Activated CD8-positive, alpha-beta T cell treated with anti-CD3 and anti-CD28 coated beads for 36 hours (primary cell): Measurements from ENCODE around the gene GUSB. TPM values are rescaled to one million over a fixed set of nuclear protein-coding genes. Genes with fewer than 3 reads are reported as not detected.

ENCODE experiments used
- ATAC-seq: fragments of 200-7000 bp; cut with Tn5 transposase; one replicate; pipeline ENCODE4 v1.10.0; 2021; ENCODE audit warnings: mild to moderate bottlenecking, moderate library complexity
- CTCF ChIA-PET: fragments of 350-600 bp; sonication (Branson Sonifier 250); formaldehyde crosslinking; loops from one replicate; lab custom pipeline; 2021; ENCODE audit warnings: antibody characterized with exemption; lab: Charles Lee
- POLR2A ChIA-PET: fragments of 350-600 bp; sonication (Branson Sonifier 250); formaldehyde crosslinking; loops from one replicate; lab custom pipeline; 2021; ENCODE audit warnings: antibody characterized with exemption; lab: Charles Lee
- DNase-seq: peaks from one replicate; pipeline ENCODE4 v3.0.0-alpha.2; 2020
- H3K27ac Mint-ChIP-seq: one replicate; pipeline ENCODE4 v1.8.0; 2021; ENCODE audit warnings: mild to moderate bottlenecking, mixed read lengths
- H3K27me3 Mint-ChIP-seq: one replicate; pipeline ENCODE4 v1.8.0; 2021; ENCODE audit warnings: mixed read lengths
- H3K36me3 Mint-ChIP-seq: one replicate; pipeline ENCODE4 v1.8.0; 2021; ENCODE audit warnings: low read depth, mixed read lengths
- H3K4me1 Mint-ChIP-seq: one replicate; pipeline ENCODE4 v1.8.0; 2021; ENCODE audit warnings: low read depth, mixed read lengths
- H3K4me3 Mint-ChIP-seq: one replicate; pipeline ENCODE4 v1.8.0; 2021; ENCODE audit warnings: mild to moderate bottlenecking, moderate library complexity, mixed read lengths
- H3K9me3 Mint-ChIP-seq: one replicate; pipeline ENCODE4 v1.8.0; 2021; ENCODE audit warnings: mixed read lengths
- intact Hi-C: fragments of 100-400 bp; cut with micrococcal nuclease; formaldehyde crosslinking; loops from one replicate; pipeline ENCODE4 v1.10.0; 2022
- total RNA-seq, 2 experiments: library from RNA; stranded (reverse); gene quantifications; one replicate each; pipeline ENCODE4 v1.2.3, GENCODE V29; 2021
- TF ChIP-seq, protein P1 (sequence below): fragments of 200-600 bp; IDR thresholded peaks from one replicate; pipeline ENCODE4 v1.8.0; 2022; ENCODE audit warnings: antibody characterized with exemption, mild to moderate bottlenecking

Gene GUSB
- total RNA-seq, 2 experiments from 2014 or later: 42.0 to 48.6 TPM

DNA sequence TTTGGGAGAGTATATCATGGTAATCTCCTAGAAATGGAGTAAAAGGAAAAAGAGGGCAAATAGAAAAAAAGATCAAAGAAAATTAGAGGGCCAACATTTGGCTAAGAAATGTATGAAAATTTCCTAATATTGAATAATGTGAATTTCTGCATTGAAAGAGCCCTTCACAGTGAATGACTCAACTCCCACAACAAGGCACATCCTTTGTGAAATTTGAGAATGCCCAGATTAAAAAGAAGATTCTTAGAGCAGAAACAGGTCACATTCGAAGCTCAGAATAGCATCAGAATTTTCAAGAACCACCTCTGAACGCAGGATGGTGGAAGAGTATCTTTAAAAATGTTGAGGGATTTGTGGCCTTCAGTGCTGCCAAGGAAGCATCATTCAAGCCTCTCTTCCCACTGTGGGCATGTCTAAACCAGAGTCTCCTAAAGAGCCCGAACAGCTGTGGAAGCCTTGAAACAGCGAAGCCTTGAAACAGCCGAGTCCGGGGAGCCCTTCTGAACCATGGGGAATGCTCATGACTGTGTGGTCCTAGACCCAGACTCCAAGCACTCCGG lies 43.6 kb downstream of the GUSB start:
- intact Hi-C loops: no loop called here
- no peak overlapping the region for H3K27ac Mint-ChIP-seq
- peaks cover 32% of the 10 kb centered on the region for H3K36me3 Mint-ChIP-seq
- DNase-seq (no peak), ATAC-seq (no peak)
- ChIA-PET CTCF (interaction anchor here (1.2 kb wide), 1 partner anchor 27 kb away, joined by 3 read pairs; no protein-coding TSS in a partner anchor), POLR2A (no interaction called here)
- no peaks in the 10 kb centered on the region for H3K9me3 Mint-ChIP-seq
- H3K4me1 Mint-ChIP-seq: no peaks in the 10 kb centered on the region
- no peaks in the 10 kb centered on the region for H3K27me3 Mint-ChIP-seq
- H3K4me3 Mint-ChIP-seq: no peak overlapping the region
- TF ChIP-seq, protein P1, sequence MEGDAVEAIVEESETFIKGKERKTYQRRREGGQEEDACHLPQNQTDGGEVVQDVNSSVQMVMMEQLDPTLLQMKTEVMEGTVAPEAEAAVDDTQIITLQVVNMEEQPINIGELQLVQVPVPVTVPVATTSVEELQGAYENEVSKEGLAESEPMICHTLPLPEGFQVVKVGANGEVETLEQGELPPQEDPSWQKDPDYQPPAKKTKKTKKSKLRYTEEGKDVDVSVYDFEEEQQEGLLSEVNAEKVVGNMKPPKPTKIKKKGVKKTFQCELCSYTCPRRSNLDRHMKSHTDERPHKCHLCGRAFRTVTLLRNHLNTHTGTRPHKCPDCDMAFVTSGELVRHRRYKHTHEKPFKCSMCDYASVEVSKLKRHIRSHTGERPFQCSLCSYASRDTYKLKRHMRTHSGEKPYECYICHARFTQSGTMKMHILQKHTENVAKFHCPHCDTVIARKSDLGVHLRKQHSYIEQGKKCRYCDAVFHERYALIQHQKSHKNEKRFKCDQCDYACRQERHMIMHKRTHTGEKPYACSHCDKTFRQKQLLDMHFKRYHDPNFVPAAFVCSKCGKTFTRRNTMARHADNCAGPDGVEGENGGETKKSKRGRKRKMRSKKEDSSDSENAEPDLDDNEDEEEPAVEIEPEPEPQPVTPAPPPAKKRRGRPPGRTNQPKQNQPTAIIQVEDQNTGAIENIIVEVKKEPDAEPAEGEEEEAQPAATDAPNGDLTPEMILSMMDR: no peak

DNA sequence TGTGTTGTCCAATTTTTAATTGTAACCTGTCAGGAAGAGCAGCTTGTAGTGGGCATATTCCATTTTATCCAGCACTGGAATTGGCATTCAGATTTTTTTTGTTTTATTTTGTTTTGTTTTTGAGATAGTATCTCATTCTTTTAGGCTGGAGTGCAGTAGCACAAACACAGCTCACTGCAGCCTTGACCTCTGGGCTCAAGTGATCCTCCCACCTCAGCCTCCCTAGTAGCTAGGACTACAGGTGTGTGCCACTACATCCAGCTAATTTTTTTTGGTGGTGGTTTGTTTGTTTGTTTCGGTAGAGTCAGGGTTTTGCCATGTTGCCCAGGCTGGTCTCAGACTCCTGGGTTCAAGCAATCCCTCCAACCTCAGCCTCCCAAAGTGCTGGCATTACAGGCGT lies 44.7 kb downstream of the GUSB start:
- Mint-ChIP-seq H3K36me3 (peaks cover 35% of the 10 kb centered on the region), H3K27ac (no peak overlapping the region), H3K27me3 (no peaks in the 10 kb centered on the region), H3K4me1 (no peaks in the 10 kb centered on the region), H3K4me3 (no peak overlapping the region), H3K9me3 (no peaks in the 10 kb centered on the region)
- DNase-seq (no peak), ATAC-seq (no peak)
- intact Hi-C loops: no loop called here
- ChIA-PET POLR2A (no interaction called here), CTCF (no interaction called here)
- TF ChIP-seq, protein P1: no peak

DNA sequence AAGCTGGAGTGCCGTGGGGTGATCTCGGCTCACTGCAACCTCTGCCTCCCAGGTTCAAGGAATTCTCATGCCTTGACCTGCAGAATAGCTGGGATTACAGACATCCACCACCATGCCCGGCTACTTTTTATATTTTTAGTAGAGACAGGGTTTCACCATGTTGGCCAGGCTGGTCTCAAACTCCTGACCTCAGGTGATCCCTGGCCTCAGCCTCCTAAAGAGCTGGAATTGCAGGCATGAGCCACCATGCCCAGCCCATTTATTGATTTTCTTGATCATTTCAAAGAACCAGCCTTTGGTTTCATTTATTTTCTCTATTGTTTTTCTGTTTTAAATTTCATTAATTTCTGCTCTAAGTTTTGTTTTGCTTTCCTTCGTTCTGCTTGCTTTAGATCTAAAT lies 50.3 kb downstream of the GUSB start:
- no peaks in the 10 kb centered on the region for H3K27me3 Mint-ChIP-seq
- H3K9me3 Mint-ChIP-seq: no peaks in the 10 kb centered on the region
- ChIA-PET CTCF (no interaction called here), POLR2A (interaction anchor here (0.5 kb wide), 1 partner anchor 11 kb away, joined by 3 read pairs; no protein-coding TSS in a partner anchor)
- peaks cover 5% of the 10 kb centered on the region for H3K4me1 Mint-ChIP-seq
- TF ChIP-seq, protein P1: no peak
- ATAC-seq (no peak), DNase-seq (no peak)
- H3K4me3 Mint-ChIP-seq: no peak overlapping the region
- H3K27ac Mint-ChIP-seq: no peak overlapping the region
- H3K36me3 Mint-ChIP-seq: peaks cover 16% of the 10 kb centered on the region
- intact Hi-C loops: no loop called here

DNA sequence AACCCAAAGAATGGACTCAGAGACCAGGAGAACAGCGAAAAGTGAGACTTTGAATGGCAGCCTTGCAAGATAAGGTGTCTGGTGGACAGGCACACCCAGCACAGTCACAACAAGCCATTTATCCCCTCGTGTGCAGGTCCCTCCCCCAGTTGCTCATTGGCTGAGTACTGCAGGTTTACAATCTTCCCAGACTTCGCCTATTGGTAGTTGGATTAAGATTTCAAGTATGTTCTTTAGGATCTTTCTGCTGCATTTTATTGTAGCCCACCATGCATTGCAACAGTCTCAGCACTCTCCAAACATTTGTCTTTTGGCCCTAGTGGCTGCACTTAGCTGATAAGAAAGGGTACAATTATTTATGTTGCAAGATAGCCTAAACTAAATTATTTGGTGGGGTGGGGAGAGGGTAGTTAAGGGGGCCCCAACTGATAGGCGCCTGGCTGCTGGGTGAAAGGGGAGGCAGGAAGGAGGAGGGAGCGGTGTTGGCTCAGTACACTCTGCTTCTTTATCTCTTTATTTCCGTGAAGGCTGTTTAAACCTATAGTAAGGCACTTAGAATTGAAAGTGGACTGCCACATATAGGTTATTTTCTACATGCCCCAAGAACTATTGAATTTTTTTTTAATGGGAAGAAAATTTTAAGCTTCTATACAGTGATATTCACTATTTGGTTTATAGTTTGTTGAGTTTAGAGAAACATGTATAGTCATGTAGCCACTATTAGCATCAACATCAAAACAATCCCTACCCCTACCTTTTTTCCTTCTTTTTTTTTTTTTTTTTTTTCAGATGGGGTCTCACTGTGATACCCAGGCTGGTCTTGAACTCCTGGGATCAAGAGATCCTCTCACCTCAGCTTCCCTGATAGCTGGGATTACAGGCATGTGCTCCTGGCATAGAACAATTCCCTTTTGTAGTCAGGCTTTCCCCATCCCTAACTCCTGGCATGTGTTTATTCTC lies 54.2 kb downstream of the GUSB start:
- peaks cover 8% of the 10 kb centered on the region for H3K36me3 Mint-ChIP-seq
- no peaks in the 10 kb centered on the region for H3K27me3 Mint-ChIP-seq
- DNase-seq (no peak), ATAC-seq (no peak)
- TF ChIP-seq, protein P1: no peak
- H3K4me1 Mint-ChIP-seq: peaks cover 5% of the 10 kb centered on the region
- H3K27ac Mint-ChIP-seq: no peak overlapping the region
- POLR2A ChIA-PET: no interaction called here
- no peak overlapping the region for H3K4me3 Mint-ChIP-seq
- no peaks in the 10 kb centered on the region for H3K9me3 Mint-ChIP-seq
- intact Hi-C loops: no loop called here
- CTCF ChIA-PET: interaction anchor here (0.5 kb wide), 1 partner anchor 12 kb away, joined by 3 read pairs; no protein-coding TSS in a partner anchor

DNA sequence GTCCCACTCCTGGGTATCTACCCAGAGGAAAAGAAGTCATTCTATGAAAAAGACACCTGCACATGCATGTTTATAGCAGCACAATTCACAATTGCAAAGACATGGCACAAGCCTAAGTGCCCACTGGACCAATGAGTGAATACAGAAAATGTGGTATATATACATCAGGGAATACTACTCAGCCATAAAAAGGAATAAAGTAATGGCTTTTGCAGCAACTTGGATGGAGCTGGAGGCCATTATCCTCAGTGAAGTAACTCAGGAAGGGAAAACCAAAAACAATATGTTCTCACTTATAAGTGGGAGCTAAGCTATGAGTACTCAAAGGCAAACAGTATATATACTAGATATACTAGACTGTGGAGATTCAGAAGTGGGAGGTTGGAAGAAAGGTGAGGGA lies 55.4 kb downstream of the GUSB start:
- Mint-ChIP-seq H3K36me3 (peaks cover 6% of the 10 kb centered on the region), H3K4me3 (no peak overlapping the region), H3K9me3 (no peaks in the 10 kb centered on the region), H3K27me3 (no peaks in the 10 kb centered on the region), H3K4me1 (peaks cover 5% of the 10 kb centered on the region), H3K27ac (no peak overlapping the region)
- TF ChIP-seq, protein P1: no peak
- ATAC-seq (no peak), DNase-seq (no peak)
- intact Hi-C loops: no loop called here
- CTCF ChIA-PET: no interaction called here
- POLR2A ChIA-PET: no interaction called here
